ENCODE measurements around the gene PCYT2.

PCYT2 gene

DNA sequence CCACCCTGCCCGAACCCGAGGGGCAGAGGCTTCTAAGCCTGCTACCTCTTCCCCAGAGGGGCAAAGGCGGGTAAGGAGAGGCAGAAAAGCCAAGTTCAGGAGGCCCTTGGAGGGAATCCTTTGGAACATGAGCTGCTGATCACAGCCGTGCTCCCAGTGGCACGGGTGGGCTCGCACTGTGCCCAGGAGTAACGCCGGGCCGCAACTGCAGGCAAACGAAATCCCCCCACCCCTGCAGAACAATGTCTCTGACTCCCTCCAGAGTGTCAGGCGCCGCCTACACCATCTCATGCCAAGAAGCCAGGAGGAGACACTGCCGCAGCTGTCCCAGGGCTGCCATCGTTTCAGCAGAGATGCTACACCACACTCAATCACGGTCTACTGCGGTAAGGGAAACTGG lies 59.8 kb downstream of the PCYT2 start:
- in situ Hi-C loops (cut with HindIII; ENCODE audit: low sequenced_read_pairs) = no loop called here
- H3K4me3 ChIP-seq (ENCODE audit: low read depth, low read length) = no peak overlapping the region
- TF ChIP-seq, protein P1, sequence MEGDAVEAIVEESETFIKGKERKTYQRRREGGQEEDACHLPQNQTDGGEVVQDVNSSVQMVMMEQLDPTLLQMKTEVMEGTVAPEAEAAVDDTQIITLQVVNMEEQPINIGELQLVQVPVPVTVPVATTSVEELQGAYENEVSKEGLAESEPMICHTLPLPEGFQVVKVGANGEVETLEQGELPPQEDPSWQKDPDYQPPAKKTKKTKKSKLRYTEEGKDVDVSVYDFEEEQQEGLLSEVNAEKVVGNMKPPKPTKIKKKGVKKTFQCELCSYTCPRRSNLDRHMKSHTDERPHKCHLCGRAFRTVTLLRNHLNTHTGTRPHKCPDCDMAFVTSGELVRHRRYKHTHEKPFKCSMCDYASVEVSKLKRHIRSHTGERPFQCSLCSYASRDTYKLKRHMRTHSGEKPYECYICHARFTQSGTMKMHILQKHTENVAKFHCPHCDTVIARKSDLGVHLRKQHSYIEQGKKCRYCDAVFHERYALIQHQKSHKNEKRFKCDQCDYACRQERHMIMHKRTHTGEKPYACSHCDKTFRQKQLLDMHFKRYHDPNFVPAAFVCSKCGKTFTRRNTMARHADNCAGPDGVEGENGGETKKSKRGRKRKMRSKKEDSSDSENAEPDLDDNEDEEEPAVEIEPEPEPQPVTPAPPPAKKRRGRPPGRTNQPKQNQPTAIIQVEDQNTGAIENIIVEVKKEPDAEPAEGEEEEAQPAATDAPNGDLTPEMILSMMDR (IDR thresholded peaks at IDR 0.05; ENCODE audit: low read depth, low read length) = no peak
- DNase-seq (ENCODE audit: low read depth, low spot score) = no peak

Measured in astrocyte of the spinal cord (primary cell).